ENCODE data around the gene GRAMD2A. TPM values are rescaled to one million over a fixed set of nuclear protein-coding genes. Genes with fewer than 3 reads are reported as not detected.
"Not testable (repeated sequence)": the region's sequence is repeated elsewhere in the genome, so short reads cannot be mapped to it uniquely, and the experiment has no call there.

GRAMD2A gene
- total RNA-seq, 8 experiments from 2014 or later = 0.13 to 2.3 (median 0.69) TPM

- WGBS, 10 experiments = 0 to 100% (median 62%) methylated on average over 1 to 3 of the region's 3 CpGs; no CpG with 5 or more reads in 1 of the 10 experiments
- Histone ChIP-seq H3K27ac (no peak overlapping the region), H3K4me1 (replicated peaks in 1 of 2) (peaks cover 5 to 11% of the 10 kb centered on the region in 2 donors), H3K4me3 (no peak overlapping the region)
- in situ Hi-C loops (cut with MboI; ENCODE audit: low pct_unique_long_range_greater_than_20kb in 2 of 9, low sequenced_read_pairs in 9 of 9, unreplicated experiment in 9 of 9) = no loop called here
- ATAC-seq (replicated peaks in 6 of 8) = no peak
Observed at GRCh38 chr15:72176743-72177142, 20.8 kb downstream of the GRAMD2A start.

GRCh38 chr15:72176159-72176558 lies 21.4 kb downstream of the GRAMD2A start:
- in situ Hi-C loops (cut with MboI; ENCODE audit: low pct_unique_long_range_greater_than_20kb in 2 of 9, low sequenced_read_pairs in 9 of 9, unreplicated experiment in 9 of 9) = no loop called here
- peak in 2 of 8 experiments; percentile 45 to 57 for ATAC-seq (replicated peaks in 6 of 8)
- WGBS, 10 experiments = 0 to 100% (median 83%) methylated on average over 1 of the region's 6 CpGs; no CpG with 5 or more reads in 7 of the 10 experiments

GRCh38 chr15:72175186-72176044 lies 22.2 kb downstream of the GRAMD2A start:
- Histone ChIP-seq H3K27ac (no peak overlapping the region), H3K4me3 (no peak overlapping the region), H3K4me1 (replicated peaks in 1 of 2) (peaks cover 5 to 9% of the 10 kb centered on the region in 2 donors)
- in situ Hi-C loops (cut with MboI; ENCODE audit: low pct_unique_long_range_greater_than_20kb in 2 of 9, low sequenced_read_pairs in 9 of 9, unreplicated experiment in 9 of 9) = no loop called here
- no peak for ATAC-seq (replicated peaks in 6 of 8)
- WGBS, 10 experiments = 40 to 90% (median 75%) methylated on average over 1 to 7 of the region's 15 CpGs; no CpG with 5 or more reads in 1 of the 10 experiments

More at GRCh38 chr15:72176159-72176558, 21.4 kb downstream of the GRAMD2A start:
- peaks cover 5 to 11% of the 10 kb centered on the region in 2 donors for H3K4me1 ChIP-seq (replicated peaks in 1 of 2)
- no peak overlapping the region for H3K4me3 ChIP-seq
- H3K27ac ChIP-seq = no peak overlapping the region

GRCh38 chr15:72174551-72175165 lies 22.9 kb downstream of the GRAMD2A start:
- ATAC-seq (replicated peaks in 6 of 8) = no peak
- H3K27ac ChIP-seq = no peak overlapping the region
- in situ Hi-C loops (cut with MboI; ENCODE audit: low pct_unique_long_range_greater_than_20kb in 2 of 9, low sequenced_read_pairs in 9 of 9, unreplicated experiment in 9 of 9) = loop anchor here in 4 of 9 experiments (25.0 kb wide), 5 partner anchors 337 to 712 kb away; partner anchors contain the start of gene NR2E3 (in 1 of the 4)
- WGBS, 10 experiments = 0 to 80% (median 29%) methylated on average over 1 to 3 of the region's 5 CpGs; no CpG with 5 or more reads in 5 of the 10 experiments
- H3K4me3 ChIP-seq = no peak overlapping the region
- peaks cover 0 to 1% of the 10 kb centered on the region in 2 donors for H3K4me1 ChIP-seq (replicated peaks in 1 of 2)

DNA sequence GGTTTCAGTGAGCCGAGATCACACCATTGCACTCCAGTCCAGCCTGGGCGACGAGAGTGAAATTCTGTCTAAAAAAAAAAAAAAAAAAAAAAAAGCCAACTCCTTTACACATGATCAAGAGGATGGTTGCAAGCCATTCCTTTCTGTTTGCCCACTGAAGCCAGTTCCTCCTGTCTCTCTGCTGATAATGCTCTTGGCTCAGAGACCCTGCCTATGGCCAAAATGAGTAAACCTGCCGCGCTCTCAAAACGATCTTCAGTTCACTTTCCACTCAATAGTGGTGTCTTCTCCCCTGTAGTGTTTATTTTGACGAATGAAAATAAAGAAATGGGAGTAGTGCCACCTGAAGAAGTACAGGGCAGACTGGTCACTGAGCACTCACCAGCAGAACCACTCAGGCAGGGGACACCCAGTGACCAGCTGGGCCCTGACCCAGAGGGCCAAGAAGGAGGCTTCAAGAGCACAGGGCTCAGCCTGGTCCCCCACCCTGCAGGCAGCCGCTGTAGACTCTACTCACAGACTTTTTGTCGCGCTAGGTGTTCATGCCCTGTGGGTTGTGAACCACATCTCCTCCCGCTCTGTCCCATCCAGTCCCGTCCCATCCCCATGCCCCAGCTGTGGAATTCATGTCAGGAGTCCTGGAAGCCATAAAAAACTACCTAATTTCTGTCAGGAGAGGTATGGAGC lies 23.6 kb downstream of the GRAMD2A start:
- no peaks in the 10 kb centered on the region for H3K4me1 ChIP-seq (replicated peaks in 1 of 2)

DNA sequence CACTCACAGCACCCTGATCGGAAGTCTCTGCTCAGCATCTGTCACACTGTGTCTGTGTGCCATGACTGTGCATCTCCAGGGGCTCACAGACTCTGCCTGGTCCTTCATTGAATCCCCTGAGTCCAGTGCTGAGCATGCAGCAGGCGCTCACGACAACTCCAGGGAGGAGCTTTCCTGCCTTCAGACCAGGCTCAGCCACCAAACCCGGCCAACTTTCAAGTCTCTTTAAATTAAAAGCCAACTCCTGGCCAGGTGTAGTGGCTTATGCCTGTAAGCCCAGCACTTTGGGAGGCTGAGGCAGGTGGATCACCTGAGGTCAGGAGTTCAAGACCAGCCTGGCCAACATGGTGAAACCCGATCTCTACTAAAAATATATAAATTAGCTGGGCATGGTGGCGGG lies 24.2 kb downstream of the GRAMD2A start:
- in situ Hi-C loops (cut with MboI; ENCODE audit: low pct_unique_long_range_greater_than_20kb in 2 of 9, low sequenced_read_pairs in 9 of 9, unreplicated experiment in 9 of 9) = loop anchor here in 4 of 9 experiments (25.0 kb wide), 5 partner anchors 336 to 711 kb away; partner anchors contain the start of gene NR2E3 (in 1 of the 4)
- Histone ChIP-seq H3K4me1 (replicated peaks in 1 of 2) (no peaks in the 10 kb centered on the region), H3K27ac (no peak overlapping the region), H3K4me3 (no peak overlapping the region)
- WGBS, 10 experiments = 40 to 100% (median 80%) methylated on average over 1 to 6 of the region's 6 CpGs; no CpG with 5 or more reads in 5 of the 10 experiments
- no peak for ATAC-seq (replicated peaks in 6 of 8)

More for the DNA sequence above, 23.6 kb downstream of the GRAMD2A start:
- in situ Hi-C loops (cut with MboI; ENCODE audit: low pct_unique_long_range_greater_than_20kb in 2 of 9, low sequenced_read_pairs in 9 of 9, unreplicated experiment in 9 of 9) = loop anchor here in 4 of 9 experiments (25.0 kb wide), 5 partner anchors 337 to 712 kb away; partner anchors contain the start of gene NR2E3 (in 1 of the 4)
- no peak overlapping the region for H3K27ac ChIP-seq
- ATAC-seq (replicated peaks in 6 of 8) = no peak
- no peak overlapping the region for H3K4me3 ChIP-seq
- 17 to 90% (median 70%) methylated on average over 1 to 7 of the region's 12 CpGs; no CpG with 5 or more reads in 4 of the 10 experiments for WGBS, 10 experiments

DNA sequence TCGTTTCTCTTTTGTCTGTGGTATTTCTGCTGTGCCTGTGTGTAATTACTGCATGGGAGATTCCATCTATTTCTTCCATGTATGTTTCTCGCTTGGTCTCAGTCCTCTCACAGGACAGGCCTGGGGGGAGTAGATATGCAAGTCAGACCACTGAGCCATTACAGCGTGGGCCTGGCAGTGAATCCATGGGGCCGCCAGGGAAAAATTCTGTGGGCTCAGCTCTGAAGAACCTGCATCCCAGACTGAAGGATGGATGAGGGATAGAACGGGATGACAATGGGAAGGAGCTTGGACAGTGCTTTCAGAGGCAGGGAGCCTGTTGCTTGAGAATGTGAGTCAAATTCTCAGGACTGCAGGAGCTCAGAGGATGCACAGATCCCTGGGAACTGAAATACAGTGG lies 24.8 kb downstream of the GRAMD2A start:
- Histone ChIP-seq H3K4me1 (replicated peaks in 1 of 2) (no peaks in the 10 kb centered on the region), H3K27ac (no peak overlapping the region), H3K4me3 (no peak overlapping the region)
- 8 to 100% (median 74%) methylated on average over 2 to 5 of the region's 5 CpGs; no CpG with 5 or more reads in 1 of the 10 experiments for WGBS, 10 experiments
- in situ Hi-C loops (cut with MboI; ENCODE audit: low pct_unique_long_range_greater_than_20kb in 2 of 9, low sequenced_read_pairs in 9 of 9, unreplicated experiment in 9 of 9) = loop anchor here in 4 of 9 experiments (25.0 kb wide), 5 partner anchors 335 to 710 kb away; partner anchors contain the start of gene NR2E3 (in 1 of the 4)
- ATAC-seq (replicated peaks in 6 of 8) = no peak

- ATAC-seq (replicated peaks in 6 of 8) = peak in 1 of 8 experiments; percentile 54
- in situ Hi-C loops (cut with MboI; ENCODE audit: low pct_unique_long_range_greater_than_20kb in 2 of 9, low sequenced_read_pairs in 9 of 9, unreplicated experiment in 9 of 9) = loop anchor here in 4 of 9 experiments (25.0 kb wide), 5 partner anchors 335 to 710 kb away; partner anchors contain the start of gene NR2E3 (in 1 of the 4)
- not testable (repeated sequence) for H3K27ac ChIP-seq; H3K4me1 ChIP-seq (replicated peaks in 1 of 2); H3K4me3 ChIP-seq
- 52 to 93% (median 81%) methylated on average over 2 to 10 of the region's 10 CpGs; no CpG with 5 or more reads in 3 of the 10 experiments for WGBS, 10 experiments
Observed at GRCh38 chr15:72171978-72172377, 25.6 kb downstream of the GRAMD2A start.

GRCh38 chr15:72170691-72171090 lies 26.9 kb downstream of the GRAMD2A start:
- 0 to 100% (median 79%) methylated on average over 2 to 7 of the region's 7 CpGs for WGBS, 10 experiments
- H3K27ac ChIP-seq = no peak overlapping the region
- no peak for ATAC-seq (replicated peaks in 6 of 8)
- in situ Hi-C loops (cut with MboI; ENCODE audit: low pct_unique_long_range_greater_than_20kb in 2 of 9, low sequenced_read_pairs in 9 of 9, unreplicated experiment in 9 of 9) = loop anchor here in 4 of 9 experiments (25.0 kb wide), 5 partner anchors 333 to 708 kb away; partner anchors contain the start of gene NR2E3 (in 1 of the 4)
- no peaks in the 10 kb centered on the region for H3K4me1 ChIP-seq (replicated peaks in 1 of 2)
- H3K4me3 ChIP-seq = no peak overlapping the region

DNA sequence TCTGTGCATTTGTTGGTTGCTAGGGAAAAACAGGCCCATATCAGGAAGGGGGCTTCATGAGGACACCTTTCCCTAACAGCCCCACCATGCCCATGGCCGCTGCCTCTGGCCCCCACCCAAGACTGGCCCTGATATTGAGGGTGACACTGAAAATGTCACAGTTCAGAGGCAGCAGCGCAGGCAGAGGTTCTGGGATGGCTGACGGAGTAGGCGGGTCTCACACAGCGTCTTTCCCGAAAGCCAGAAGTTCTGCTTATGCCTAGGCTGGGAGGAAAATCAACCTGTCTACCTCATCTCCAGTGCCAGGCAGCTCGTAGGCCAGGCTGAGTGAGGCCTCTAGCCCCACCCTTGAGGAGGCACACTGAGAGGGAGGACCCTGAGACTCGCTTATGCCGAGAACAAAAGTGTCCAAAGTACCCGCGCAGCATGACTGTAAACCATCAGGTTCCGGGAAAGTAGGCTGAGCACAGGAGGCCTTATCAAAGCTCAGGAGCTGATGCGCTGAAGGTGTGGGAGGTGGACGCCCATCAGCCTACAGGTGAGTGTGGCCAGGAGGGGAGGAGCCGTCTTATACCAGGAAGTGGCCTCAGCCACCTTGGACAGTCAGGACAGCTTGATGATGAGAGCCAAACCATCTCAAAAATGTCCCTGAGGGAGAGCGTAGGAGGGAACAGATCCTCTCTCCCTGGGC lies 27.5 kb downstream of the GRAMD2A start:
- no peak for ATAC-seq (replicated peaks in 6 of 8)
- in situ Hi-C loops (cut with MboI; ENCODE audit: low pct_unique_long_range_greater_than_20kb in 2 of 9, low sequenced_read_pairs in 9 of 9, unreplicated experiment in 9 of 9) = loop anchor here in 4 of 9 experiments (25.0 kb wide), 5 partner anchors 333 to 708 kb away; partner anchors contain the start of gene NR2E3 (in 1 of the 4)
- no peaks in the 10 kb centered on the region for H3K4me1 ChIP-seq (replicated peaks in 1 of 2)
- H3K4me3 ChIP-seq = no peak overlapping the region
- 17 to 100% (median 90%) methylated on average over 1 to 10 of the region's 16 CpGs; no CpG with 5 or more reads in 3 of the 10 experiments for WGBS, 10 experiments
- no peak overlapping the region for H3K27ac ChIP-seq

GRCh38 chr15:72169236-72169920 lies 28.2 kb downstream of the GRAMD2A start:
- ATAC-seq (replicated peaks in 6 of 8) = no peak
- Histone ChIP-seq H3K27ac (no peak overlapping the region), H3K4me3 (no peak overlapping the region), H3K4me1 (replicated peaks in 1 of 2) (no peaks in the 10 kb centered on the region)
- in situ Hi-C loops (cut with MboI; ENCODE audit: low pct_unique_long_range_greater_than_20kb in 2 of 9, low sequenced_read_pairs in 9 of 9, unreplicated experiment in 9 of 9) = loop anchor here in 4 of 9 experiments (25.0 kb wide), 5 partner anchors 332 to 707 kb away; partner anchors contain the start of gene NR2E3 (in 1 of the 4)
- 10 to 100% (median 63%) methylated on average over 1 to 3 of the region's 10 CpGs; no CpG with 5 or more reads in 4 of the 10 experiments for WGBS, 10 experiments
